HFFc6 (cell line): Measurements from ENCODE around the gene PFKFB4. TPM values are rescaled to one million over a fixed set of nuclear protein-coding genes. Genes with fewer than 3 reads are reported as not detected.
"Not testable (repeated sequence)": the region's sequence is repeated elsewhere in the genome, so short reads cannot be mapped to it uniquely, and the experiment has no call there.

Source experiments
- DNase-seq: peaks from one replicate; pipeline ENCODE4 v3.0.0-alpha.2; 2018
- H3K27ac Mint-ChIP-seq: 2 replicates; pipeline ENCODE4 v1.8.0; 2020; ENCODE audit warnings: mild to moderate bottlenecking, mixed read lengths
- H3K27me3 Mint-ChIP-seq: 2 replicates; pipeline ENCODE4 v1.8.0; 2021; ENCODE audit warnings: mild to moderate bottlenecking, moderate library complexity, mixed read lengths; ENCODE audit not compliant: insufficient read depth
- H3K36me3 Mint-ChIP-seq: 2 replicates; pipeline ENCODE4 v1.8.0; 2021; ENCODE audit warnings: low read depth, mixed read lengths
- H3K4me1 Mint-ChIP-seq: 2 replicates; pipeline ENCODE4 v1.8.0; 2020; ENCODE audit warnings: low read depth, mixed read lengths
- H3K4me3 Mint-ChIP-seq: 2 replicates; pipeline ENCODE4 v1.8.0; 2020; ENCODE audit warnings: mild to moderate bottlenecking, moderate library complexity, mixed read lengths
- H3K9me3 Mint-ChIP-seq: 2 replicates; pipeline ENCODE4 v1.8.0; 2020; ENCODE audit warnings: mild to moderate bottlenecking, mixed read lengths
- total RNA-seq, 6 experiments: library from RNA; stranded (reverse); fragmentation: NEBNext Ultra II Directional; extraction: Animal tissue kit (Norgen Biotek cat#: 25700); gene quantifications; 2 replicates in 1 of 6; 3 replicates in 5 of 6; pipeline ENCODE4 v1.2.3, GENCODE V29; 2021
- TF ChIP-seq, protein P1 (sequence below): fragments of 200-600 bp; sonication (generic); IDR thresholded peaks from 2 replicates; pipeline ENCODE4 v1.5.0; 2021; ENCODE audit warnings: antibody characterized with exemption, mild to moderate bottlenecking

The PFKFB4 gene
- total RNA-seq, 6 experiments from 2014 or later: 7.5 to 10.5 (median 8.9) TPM

DNA sequence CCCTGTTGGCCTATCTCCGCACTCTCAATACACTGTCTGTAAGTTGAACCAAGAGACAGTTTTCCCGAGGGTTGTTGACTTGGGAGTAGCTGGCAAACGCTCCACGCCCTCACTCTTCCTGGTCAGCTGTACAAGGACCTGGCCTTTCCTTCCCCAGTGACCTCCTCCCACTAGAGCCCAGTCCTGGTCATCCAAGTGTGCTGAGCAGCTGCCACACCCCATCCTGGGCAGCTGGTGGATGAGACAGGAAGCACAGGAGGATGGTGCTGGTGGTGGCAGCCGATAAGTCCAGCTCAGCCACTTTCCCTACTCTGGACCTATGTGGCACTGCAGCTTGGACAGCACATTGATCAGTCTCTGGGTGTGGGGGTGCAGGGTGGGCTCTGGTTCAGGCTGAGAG is 19.8 kb downstream of the PFKFB4 start:
- Mint-ChIP-seq H3K4me1 (no peaks in the 10 kb centered on the region), H3K9me3 (no peaks in the 10 kb centered on the region), H3K4me3 (no peak overlapping the region), H3K27me3 (no peaks in the 10 kb centered on the region), H3K27ac (no peak overlapping the region), H3K36me3 (0 out of 2 replicates have a peak, but pooled peaks cover 4% of the 10 kb centered on the region)
- DNase-seq: no peak
- TF ChIP-seq, protein P1, sequence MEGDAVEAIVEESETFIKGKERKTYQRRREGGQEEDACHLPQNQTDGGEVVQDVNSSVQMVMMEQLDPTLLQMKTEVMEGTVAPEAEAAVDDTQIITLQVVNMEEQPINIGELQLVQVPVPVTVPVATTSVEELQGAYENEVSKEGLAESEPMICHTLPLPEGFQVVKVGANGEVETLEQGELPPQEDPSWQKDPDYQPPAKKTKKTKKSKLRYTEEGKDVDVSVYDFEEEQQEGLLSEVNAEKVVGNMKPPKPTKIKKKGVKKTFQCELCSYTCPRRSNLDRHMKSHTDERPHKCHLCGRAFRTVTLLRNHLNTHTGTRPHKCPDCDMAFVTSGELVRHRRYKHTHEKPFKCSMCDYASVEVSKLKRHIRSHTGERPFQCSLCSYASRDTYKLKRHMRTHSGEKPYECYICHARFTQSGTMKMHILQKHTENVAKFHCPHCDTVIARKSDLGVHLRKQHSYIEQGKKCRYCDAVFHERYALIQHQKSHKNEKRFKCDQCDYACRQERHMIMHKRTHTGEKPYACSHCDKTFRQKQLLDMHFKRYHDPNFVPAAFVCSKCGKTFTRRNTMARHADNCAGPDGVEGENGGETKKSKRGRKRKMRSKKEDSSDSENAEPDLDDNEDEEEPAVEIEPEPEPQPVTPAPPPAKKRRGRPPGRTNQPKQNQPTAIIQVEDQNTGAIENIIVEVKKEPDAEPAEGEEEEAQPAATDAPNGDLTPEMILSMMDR: no peak

DNA sequence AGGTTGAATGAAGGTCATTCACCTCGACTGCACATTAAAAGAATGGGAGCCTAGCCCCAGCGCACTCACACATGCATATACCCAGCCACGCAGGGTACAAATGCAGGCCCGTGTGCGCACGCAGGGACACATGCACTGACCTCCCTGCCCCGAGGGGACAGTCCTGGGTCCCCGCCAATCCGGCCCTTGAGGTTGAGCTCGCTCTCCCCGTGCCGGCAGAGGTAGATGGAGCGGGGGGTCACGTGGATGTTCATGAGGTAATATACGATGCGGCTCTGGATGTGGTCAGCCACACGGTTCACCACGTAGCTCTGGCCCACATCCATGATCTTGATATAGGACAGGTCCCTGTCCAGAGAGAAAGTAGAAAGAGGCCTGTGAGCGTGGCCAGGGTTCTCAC is 20.5 kb downstream of the PFKFB4 start:
- Mint-ChIP-seq H3K27ac (no peak overlapping the region), H3K9me3 (no peaks in the 10 kb centered on the region), H3K36me3 (0 out of 2 replicates have a peak, but pooled peaks cover 4% of the 10 kb centered on the region), H3K4me1 (no peaks in the 10 kb centered on the region), H3K4me3 (no peak overlapping the region), H3K27me3 (no peaks in the 10 kb centered on the region)
- TF ChIP-seq, protein P1: no peak
- no peak for DNase-seq

DNA sequence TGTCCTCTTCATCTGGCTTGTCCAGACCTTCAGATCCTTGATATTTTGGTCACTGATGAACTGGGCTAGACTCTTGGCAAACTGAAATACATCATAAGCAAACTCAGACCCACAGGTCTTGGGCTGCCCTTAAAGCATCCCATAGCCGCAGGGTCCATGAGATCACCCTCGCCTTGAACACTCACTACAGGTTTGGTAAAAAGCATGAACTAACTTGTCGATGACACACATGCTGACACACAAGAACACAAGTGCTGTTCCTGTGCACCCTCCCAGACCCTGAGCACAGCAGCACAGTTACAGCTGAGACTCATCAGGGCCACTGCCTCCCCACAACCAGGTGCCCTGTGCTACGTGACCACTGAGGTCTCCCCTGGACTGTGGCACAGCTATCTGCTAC is 21.0 kb downstream of the PFKFB4 start:
- no peak overlapping the region for H3K27ac Mint-ChIP-seq
- H3K4me3 Mint-ChIP-seq: no peak overlapping the region
- no peaks in the 10 kb centered on the region for H3K27me3 Mint-ChIP-seq
- no peaks in the 10 kb centered on the region for H3K9me3 Mint-ChIP-seq
- H3K36me3 Mint-ChIP-seq: 0 out of 2 replicates have a peak, but pooled peaks cover 4% of the 10 kb centered on the region
- TF ChIP-seq, protein P1: no peak
- no peaks in the 10 kb centered on the region for H3K4me1 Mint-ChIP-seq
- no peak for DNase-seq

DNA sequence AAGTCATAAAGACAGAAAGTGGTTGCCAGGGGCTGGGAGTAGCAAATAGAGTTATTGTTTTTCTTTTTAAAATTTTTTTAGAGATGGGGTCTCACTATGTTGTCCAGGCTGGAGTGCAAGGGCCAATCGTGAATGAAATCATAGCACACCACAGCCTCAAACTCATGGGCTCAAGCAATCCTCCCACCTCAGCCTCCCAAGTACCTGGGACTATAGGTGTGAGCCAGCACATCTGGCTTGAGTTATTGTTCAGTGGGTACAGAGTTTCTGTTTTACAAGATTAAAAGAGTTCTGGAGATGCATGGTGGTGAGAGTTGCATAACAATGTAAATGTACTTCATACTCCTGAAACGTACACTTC is 23.6 kb downstream of the PFKFB4 start:
- Mint-ChIP-seq H3K4me1 (no peaks in the 10 kb centered on the region), H3K4me3 (no peak overlapping the region), H3K36me3 (peaks cover 4% of the 10 kb centered on the region; the same call in 1 of the 2 replicates), H3K9me3 (no peaks in the 10 kb centered on the region), H3K27me3 (no peaks in the 10 kb centered on the region), H3K27ac (no peak overlapping the region)
- TF ChIP-seq, protein P1: no peak
- no peak for DNase-seq

DNA sequence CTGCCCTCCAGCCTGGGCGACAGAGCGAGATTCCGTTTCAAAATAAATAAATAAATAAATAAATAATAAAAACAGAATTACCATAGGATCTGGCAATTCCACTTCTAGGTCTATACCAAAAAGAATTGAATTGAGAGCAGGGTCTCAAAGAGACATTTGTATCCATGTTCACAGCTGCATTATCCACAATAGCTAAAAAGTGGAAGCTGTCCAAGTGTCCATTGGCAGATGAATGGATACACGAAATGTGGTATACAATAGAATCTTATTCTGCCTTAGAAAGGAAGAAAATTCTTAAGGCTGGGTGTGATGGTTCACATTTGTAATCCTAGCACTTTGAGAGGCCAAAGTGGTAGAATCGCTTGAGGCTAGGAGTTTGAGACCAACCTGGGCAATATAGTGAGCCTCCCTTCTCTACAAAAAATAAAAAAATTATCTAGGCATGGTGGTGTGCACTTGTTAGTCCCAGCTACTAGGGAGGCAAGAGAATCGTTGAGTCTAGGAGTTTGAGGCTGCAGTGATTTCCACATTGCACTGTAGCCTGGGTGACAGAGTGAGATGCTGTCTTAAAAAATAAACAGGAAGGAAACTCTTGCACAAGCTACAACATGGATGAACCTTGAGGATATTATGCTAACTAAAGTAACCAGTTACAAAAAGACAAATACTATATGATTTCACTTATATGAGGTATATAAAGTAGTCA is 24.2 kb downstream of the PFKFB4 start:
- Mint-ChIP-seq H3K36me3 (peaks cover 6% of the 10 kb centered on the region), H3K4me1 (no peaks in the 10 kb centered on the region), H3K27ac (no peak overlapping the region), H3K27me3 (no peaks in the 10 kb centered on the region), H3K4me3 (no peak overlapping the region), H3K9me3 (no peaks in the 10 kb centered on the region)
- TF ChIP-seq, protein P1: no peak
- DNase-seq: no peak

DNA sequence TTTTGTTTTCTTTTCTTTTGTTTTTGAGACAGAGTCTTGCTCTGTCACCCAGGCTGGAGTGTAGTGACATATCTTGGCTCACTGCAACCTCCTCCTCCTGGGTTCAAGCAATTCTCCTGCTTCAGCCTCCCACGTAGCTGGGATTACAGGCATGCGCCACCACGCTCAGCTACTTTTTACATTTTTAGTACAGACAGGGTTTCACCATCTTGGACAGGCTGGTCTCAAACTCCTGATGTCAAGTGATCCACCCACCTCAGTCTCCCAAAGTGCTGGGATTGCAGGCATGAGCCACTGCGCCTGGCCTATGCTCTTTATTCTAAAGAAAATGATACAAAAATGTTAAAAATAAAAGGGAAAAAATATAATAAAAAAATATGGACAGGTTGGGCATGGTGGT is 25.9 kb downstream of the PFKFB4 start:
- peaks cover 14% of the 10 kb centered on the region for H3K36me3 Mint-ChIP-seq

More for the DNA sequence above, 25.9 kb downstream of the PFKFB4 start:
- H3K4me1 Mint-ChIP-seq, H3K27me3 Mint-ChIP-seq, H3K27ac Mint-ChIP-seq, H3K9me3 Mint-ChIP-seq, H3K4me3 Mint-ChIP-seq, DNase-seq: not testable (repeated sequence)
